GM12878 (cell line): ENCODE measurements around the gene MFAP1. TPM values are rescaled to one million over a fixed set of nuclear protein-coding genes. Genes with fewer than 3 reads are reported as not detected.

ENCODE experiments used
- ATAC-seq: fragments of 200-7000 bp; cut with Tn5 transposase; 3 replicates; pipeline ENCODE4 v1.9.1; 2020; ENCODE audit warnings: mild to moderate bottlenecking, moderate library complexity
- BruUV-seq: library from RNA; stranded (reverse); fragments of 400-500 nt; replicated peaks from 2 replicates; lab custom pipeline; 2021; lab: Mats Ljungman, UMichigan
- CTCF ChIA-PET: fragments of 300-600 bp; sonication (Branson Sonifier 250); formaldehyde crosslinking; extraction: SDS; loops from one replicate; lab custom pipeline; 2021; ENCODE audit warnings: inconsistent platforms; lab: Yijun Ruan, JAX
- POLR2A ChIA-PET: fragments of 350-600 bp; formaldehyde crosslinking; extraction: SDS; loops from one replicate; lab custom pipeline; 2021; ENCODE audit warnings: inconsistent platforms; lab: Charles Lee
- RAD21 ChIA-PET: fragments of 300-600 bp; sonication (Branson Sonifier 250); formaldehyde crosslinking; loops from one replicate; lab custom pipeline; 2023; ENCODE audit warnings: antibody characterized with exemption; ENCODE audit not compliant: unreplicated experiment; lab: Charles Lee
- SMC1A ChIA-PET: fragments of 300-600 bp; sonication (Branson Sonifier 250); formaldehyde crosslinking; loops from one replicate; lab custom pipeline; 2023; ENCODE audit not compliant: unreplicated experiment, uncharacterized antibody; lab: Charles Lee
- DNase-seq: peaks from one replicate; pipeline ENCODE4 v3.0.0-alpha.2; 2011; ENCODE audit warnings: low read depth, low spot score
- FAIRE-seq: peaks from 3 replicates; lab custom pipeline; 2011; peaks lifted over from hg19 to GRCh38; lab: Jason Lieb, UNC
- H2AFZ ChIP-seq: 2 replicates; pipeline ENCODE4 v1.6.0; 2011; ENCODE audit warnings: low read depth, low read length, control low read depth; ENCODE audit not compliant: control insufficient read depth
- H3K27ac ChIP-seq: 2 replicates; pipeline ENCODE4 v1.5.1; 2011; ENCODE audit warnings: control low read depth; ENCODE audit not compliant: control insufficient read depth, insufficient read depth
- H3K27me3 ChIP-seq, 2 experiments: replicated peaks in 1 of 2; 2 replicates each; pipeline versions ENCODE4 v1.6.0 to v1.6.1; 2011; ENCODE audit warnings: low read length in 1 of 2; ENCODE audit not compliant: control insufficient read depth in 2 of 2, insufficient read depth in 2 of 2
- H3K36me3 ChIP-seq, 2 experiments: 2 replicates each; pipeline ENCODE4 v1.5.1; 2011; ENCODE audit warnings: low read length in 1 of 2; ENCODE audit not compliant: control insufficient read depth in 2 of 2, insufficient read depth in 2 of 2
- H3K4me1 ChIP-seq: 2 replicates; pipeline ENCODE4 v1.6.1; 2011; ENCODE audit warnings: mild to moderate bottlenecking, low read length, moderate library complexity, mixed read lengths; ENCODE audit not compliant: control insufficient read depth, insufficient read depth
- H3K4me2 ChIP-seq: 2 replicates; pipeline ENCODE4 v1.6.0; 2011; ENCODE audit warnings: control low read depth; ENCODE audit not compliant: control insufficient read depth, insufficient read depth
- H3K4me3 ChIP-seq: fragments of 200-600 bp; sonication (generic); 2 replicates; pipeline ENCODE4 v1.5.1; 2016
- H3K79me2 ChIP-seq: 2 replicates; pipeline ENCODE4 v1.6.0; 2011; ENCODE audit warnings: low read length; ENCODE audit not compliant: control insufficient read depth, insufficient read depth
- H3K9ac ChIP-seq: 2 replicates; pipeline ENCODE4 v1.8.0; 2011; ENCODE audit warnings: low read length, control low read depth, mixed read lengths; ENCODE audit not compliant: control insufficient read depth, insufficient read depth
- H3K9me3 ChIP-seq: replicated peaks from 3 replicates; pipeline ENCODE4 v1.5.1; 2011; ENCODE audit warnings: mild to moderate bottlenecking, low read length; ENCODE audit not compliant: control insufficient read depth, insufficient read depth
- H4K20me1 ChIP-seq: 2 replicates; pipeline ENCODE4 v1.6.0; 2011; ENCODE audit not compliant: control insufficient read depth, insufficient read depth
- CTCF ChIP-seq, 3 experiments: IDR thresholded peaks in 2 of 3; conservative IDR thresholded peaks in 1 of 3; 2 replicates each; pipeline ENCODE4 v1.5.1; 2011; ENCODE audit warnings: low read depth in 3 of 3, low read length in 3 of 3, mild to moderate bottlenecking in 3 of 3, control low read depth in 2 of 3, moderate library complexity in 2 of 3, inconsistent platforms in 1 of 3, mixed read lengths in 1 of 3; ENCODE audit not compliant: control insufficient read depth in 2 of 3, insufficient read depth in 1 of 3; ENCODE audit errors: extremely low read depth in 1 of 3
- FOS ChIP-seq: IDR thresholded peaks from 3 replicates; pipeline ENCODE4 v1.6.1; 2011; ENCODE audit warnings: borderline replicate concordance; ENCODE audit not compliant: insufficient read length; ENCODE audit errors: extremely low read depth
- MYB ChIP-seq: fragments of 150-350 bp; IDR thresholded peaks from 2 replicates; pipeline ENCODE4 v1.6.1; 2014; ENCODE audit warnings: mild to moderate bottlenecking, low read depth, low read length, borderline replicate concordance
- NBN ChIP-seq: fragments of 450-650 bp; IDR thresholded peaks from 2 replicates; pipeline ENCODE4 v1.6.1; 2016
- NFIC ChIP-seq: IDR thresholded peaks from 2 replicates; pipeline ENCODE4 v1.6.1; 2012; ENCODE audit warnings: low read depth, mild to moderate bottlenecking, inconsistent platforms, low read length, moderate library complexity
- POLR2A ChIP-seq: IDR thresholded peaks from 2 replicates; pipeline ENCODE4 v1.6.1; 2011; ENCODE audit warnings: low read depth, mild to moderate bottlenecking, low read length
- RBBP5 ChIP-seq: fragments of 200-600 bp; sonication (generic); conservative IDR thresholded peaks from 2 replicates; pipeline ENCODE4 v1.6.1; 2016
- RUNX3 ChIP-seq: IDR thresholded peaks from 2 replicates; pipeline ENCODE4 v1.6.1; 2012; ENCODE audit warnings: low read length, inconsistent platforms
- SMARCA5 ChIP-seq: fragments of 450-650 bp; IDR thresholded peaks from 2 replicates; pipeline ENCODE4 v1.6.1; 2017; ENCODE audit warnings: mild to moderate bottlenecking
- TARDBP ChIP-seq: IDR thresholded peaks from 2 replicates; pipeline ENCODE4 v1.6.1; 2016; ENCODE audit warnings: borderline replicate concordance
- TBL1XR1 ChIP-seq: IDR thresholded peaks from 2 replicates; pipeline ENCODE4 v1.6.1; 2012; ENCODE audit warnings: low read depth, low read length, improper control_type of control experiment
- ZNF622 ChIP-seq: fragments of 450-650 bp; IDR thresholded peaks from 2 replicates; pipeline ENCODE4 v1.6.1; 2017; ENCODE audit warnings: mild to moderate bottlenecking, inconsistent platforms
- WGBS: methylation state at CpG from one replicate; pipeline ENCODE4 v1.1.6; 2016; ENCODE audit warnings: low lambda C conversion rate; ENCODE audit not compliant: insufficient replicate concordance, insufficient coverage; ENCODE audit errors: missing lambda C conversion rate; 5-methylcytosine and 5-hydroxymethylcytosine counted together
- in situ Hi-C: fragments of 300-500 bp; cut with MboI; formaldehyde crosslinking; loops from 9 replicates; pipeline ENCODE4 v1.14.3; 2018; ENCODE audit warnings: mixed read lengths
- intact Hi-C: fragments of 100-400 bp; cut with micrococcal nuclease; formaldehyde crosslinking; loops from one replicate; pipeline ENCODE4 v1.14.2; 2022; ENCODE audit not compliant: unreplicated experiment
- polyA plus RNA-seq, 11 experiments: library from polyadenylated mRNA; depleted of rRNA in 4 of 11; unstranded in 6 of 11; stranded (reverse) in 5 of 11; fragments of >200 nt; fragmentation: Nextera tagmentation in 4 of 11; fragmentation: Illumina TruSeq in 1 of 11; extraction: Ambion mirVana in 4 of 11; extraction: Trizol in 1 of 11; gene quantifications; 1 replicate in 1 of 11; 2 replicates in 10 of 11; pipeline versions ENCODE4 v1.2.1 to v1.2.3, GENCODE V29; 2011 to 2016; ENCODE audit warnings: inconsistent platforms in 2 of 11, missing spikeins in 2 of 11, low read depth in 1 of 11
- total RNA-seq, 4 experiments: library from RNA; depleted of rRNA in 3 of 4; stranded (reverse); fragments of >200 nt in 3 of 4; fragmentation: Illumina TruSeq in 1 of 4; extraction: Trizol in 1 of 4; gene quantifications; 2 replicates each; pipeline versions ENCODE4 v1.2.1 to v1.2.3, GENCODE V29; 2013 to 2021
- TF ChIP-seq, protein P1 (sequence below): fragments of 450-650 bp; IDR thresholded peaks from 2 replicates; pipeline ENCODE4 v1.6.1; 2016; ENCODE audit warnings: mild to moderate bottlenecking, moderate library complexity, borderline replicate concordance
- TF ChIP-seq, protein P2 (sequence below): IDR thresholded peaks from 2 replicates; pipeline ENCODE4 v1.6.1; 2011; ENCODE audit warnings: low read depth, low read length, improper control_type of control experiment, borderline replicate concordance
- TF ChIP-seq, protein P3 (sequence below): fragments of 450-650 bp; IDR thresholded peaks from 2 replicates; pipeline ENCODE4 v1.6.1; 2017; ENCODE audit warnings: mild to moderate bottlenecking

MFAP1 gene
- total and polyA plus RNA-seq, 10 of the 15 experiments (the other 5 are each of a cell fraction or from before 2014, with no cell fraction given), result 24.5 to 67.3 (median 47.4) TPM

GRCh38 chr15:43763819-43764446, 60.6 kb downstream of the MFAP1 start (continued):
- TF ChIP-seq, protein P1, sequence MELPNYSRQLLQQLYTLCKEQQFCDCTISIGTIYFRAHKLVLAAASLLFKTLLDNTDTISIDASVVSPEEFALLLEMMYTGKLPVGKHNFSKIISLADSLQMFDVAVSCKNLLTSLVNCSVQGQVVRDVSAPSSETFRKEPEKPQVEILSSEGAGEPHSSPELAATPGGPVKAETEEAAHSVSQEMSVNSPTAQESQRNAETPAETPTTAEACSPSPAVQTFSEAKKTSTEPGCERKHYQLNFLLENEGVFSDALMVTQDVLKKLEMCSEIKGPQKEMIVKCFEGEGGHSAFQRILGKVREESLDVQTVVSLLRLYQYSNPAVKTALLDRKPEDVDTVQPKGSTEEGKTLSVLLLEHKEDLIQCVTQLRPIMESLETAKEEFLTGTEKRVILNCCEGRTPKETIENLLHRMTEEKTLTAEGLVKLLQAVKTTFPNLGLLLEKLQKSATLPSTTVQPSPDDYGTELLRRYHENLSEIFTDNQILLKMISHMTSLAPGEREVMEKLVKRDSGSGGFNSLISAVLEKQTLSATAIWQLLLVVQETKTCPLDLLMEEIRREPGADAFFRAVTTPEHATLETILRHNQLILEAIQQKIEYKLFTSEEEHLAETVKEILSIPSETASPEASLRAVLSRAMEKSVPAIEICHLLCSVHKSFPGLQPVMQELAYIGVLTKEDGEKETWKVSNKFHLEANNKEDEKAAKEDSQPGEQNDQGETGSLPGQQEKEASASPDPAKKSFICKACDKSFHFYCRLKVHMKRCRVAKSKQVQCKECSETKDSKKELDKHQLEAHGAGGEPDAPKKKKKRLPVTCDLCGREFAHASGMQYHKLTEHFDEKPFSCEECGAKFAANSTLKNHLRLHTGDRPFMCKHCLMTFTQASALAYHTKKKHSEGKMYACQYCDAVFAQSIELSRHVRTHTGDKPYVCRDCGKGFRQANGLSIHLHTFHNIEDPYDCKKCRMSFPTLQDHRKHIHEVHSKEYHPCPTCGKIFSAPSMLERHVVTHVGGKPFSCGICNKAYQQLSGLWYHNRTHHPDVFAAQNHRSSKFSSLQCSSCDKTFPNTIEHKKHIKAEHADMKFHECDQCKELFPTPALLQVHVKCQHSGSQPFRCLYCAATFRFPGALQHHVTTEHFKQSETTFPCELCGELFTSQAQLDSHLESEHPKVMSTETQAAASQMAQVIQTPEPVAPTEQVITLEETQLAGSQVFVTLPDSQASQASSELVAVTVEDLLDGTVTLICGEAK, result no peak

DNA sequence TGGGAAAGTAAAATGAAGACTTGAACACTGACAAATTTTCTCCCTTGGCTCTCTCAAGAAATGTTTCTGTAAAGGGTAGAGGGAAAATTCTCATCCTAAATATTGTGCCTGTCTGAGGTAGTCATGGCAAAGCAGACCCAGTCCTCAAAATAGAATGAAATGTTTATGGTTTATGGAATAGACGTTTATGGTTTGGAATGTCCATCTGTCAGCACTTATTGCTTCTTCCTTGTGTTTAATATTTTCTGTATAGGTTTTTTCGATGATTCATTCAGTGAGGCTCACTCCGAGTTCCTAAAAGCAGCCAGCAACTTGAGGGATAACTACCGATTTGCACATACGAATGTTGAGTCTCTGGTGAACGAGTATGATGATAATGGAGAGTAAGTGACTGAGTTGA, 61.7 kb downstream of the MFAP1 start:
- Histone ChIP-seq H3K9me3 (no peaks in the 10 kb centered on the region), H3K79me2 (peaks cover 1% of the 10 kb centered on the region; the same call in 1 of the 2 replicates), H3K27ac (no peak overlapping the region), H4K20me1 (0 out of 2 replicates have a peak, but pooled peaks cover 2% of the 10 kb centered on the region), H3K36me3 (peaks cover 10 to 45% of the 10 kb centered on the region in 2 experiments), H3K4me2 (no peak overlapping the region), H3K9ac (no peak overlapping the region), H2AFZ (no peak overlapping the region), H3K4me3 (no peak overlapping the region), H3K27me3 (no peaks in the 10 kb centered on the region), H3K4me1 (no peaks in the 10 kb centered on the region)
- ATAC-seq (no peak), DNase-seq (no peak), FAIRE-seq (no peak)
- BruUV-seq, result no TSS peak
- WGBS, result 81% methylated on average over 6 of the region's 6 CpGs
- TF ChIP-seq POLR2A (no peak), RBBP5 (no peak), ZNF622 (no peak), SMARCA5 (no peak), CTCF (IDR thresholded peaks at IDR 0.05 in 2 of 3, conservative IDR thresholded peaks at IDR 0.05 in 1 of 3; ENCODE audit: control insufficient read depth in 2 of 3, extremely low read depth in 1 of 3, insufficient read depth in 1 of 3, low read depth in 3 of 3, low read length in 3 of 3) (no peak), TBL1XR1 (no peak), RUNX3 (no peak), MYB (no peak), NBN (no peak), TARDBP (no peak), NFIC (no peak), FOS (no peak)
- TF ChIP-seq, protein P2, sequence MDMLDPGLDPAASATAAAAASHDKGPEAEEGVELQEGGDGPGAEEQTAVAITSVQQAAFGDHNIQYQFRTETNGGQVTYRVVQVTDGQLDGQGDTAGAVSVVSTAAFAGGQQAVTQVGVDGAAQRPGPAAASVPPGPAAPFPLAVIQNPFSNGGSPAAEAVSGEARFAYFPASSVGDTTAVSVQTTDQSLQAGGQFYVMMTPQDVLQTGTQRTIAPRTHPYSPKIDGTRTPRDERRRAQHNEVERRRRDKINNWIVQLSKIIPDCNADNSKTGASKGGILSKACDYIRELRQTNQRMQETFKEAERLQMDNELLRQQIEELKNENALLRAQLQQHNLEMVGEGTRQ, result no peak
- TF ChIP-seq, protein P3, sequence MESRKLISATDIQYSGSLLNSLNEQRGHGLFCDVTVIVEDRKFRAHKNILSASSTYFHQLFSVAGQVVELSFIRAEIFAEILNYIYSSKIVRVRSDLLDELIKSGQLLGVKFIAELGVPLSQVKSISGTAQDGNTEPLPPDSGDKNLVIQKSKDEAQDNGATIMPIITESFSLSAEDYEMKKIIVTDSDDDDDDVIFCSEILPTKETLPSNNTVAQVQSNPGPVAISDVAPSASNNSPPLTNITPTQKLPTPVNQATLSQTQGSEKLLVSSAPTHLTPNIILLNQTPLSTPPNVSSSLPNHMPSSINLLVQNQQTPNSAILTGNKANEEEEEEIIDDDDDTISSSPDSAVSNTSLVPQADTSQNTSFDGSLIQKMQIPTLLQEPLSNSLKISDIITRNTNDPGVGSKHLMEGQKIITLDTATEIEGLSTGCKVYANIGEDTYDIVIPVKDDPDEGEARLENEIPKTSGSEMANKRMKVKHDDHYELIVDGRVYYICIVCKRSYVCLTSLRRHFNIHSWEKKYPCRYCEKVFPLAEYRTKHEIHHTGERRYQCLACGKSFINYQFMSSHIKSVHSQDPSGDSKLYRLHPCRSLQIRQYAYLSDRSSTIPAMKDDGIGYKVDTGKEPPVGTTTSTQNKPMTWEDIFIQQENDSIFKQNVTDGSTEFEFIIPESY, result no peak
- CTCF ChIA-PET, result no interaction called here
- SMC1A ChIA-PET, result no interaction called here
- in situ Hi-C loops, result no loop called here
- RAD21 ChIA-PET, result no interaction called here
- intact Hi-C loops, result no loop called here
- POLR2A ChIA-PET, result no interaction called here
